Bone marrow (tissue), 2 donors: Measurements from ENCODE around the gene NREP.

Experiments used
- DNase-seq, 2 donors: peaks; one replicate each; lab custom pipeline; 2025; lab: John Stamatoyannopoulos, UW

The NREP gene

GRCh38 chr5:111765613-111766571 lies 8.9 kb upstream of the NREP start:
- DNase-seq: no peak

GRCh38 chr5:111764019-111764418 lies 7.0 kb upstream of the NREP start:
- DNase-seq: no peak

GRCh38 chr5:111762895-111763294 lies 5.9 kb upstream of the NREP start:
- no peak for DNase-seq

- DNase-seq: peak in 1 of 2 donors; percentile 78
These were observed 1.3 kb upstream of the NREP start for GRCh38 chr5:111758284-111758628.

- DNase-seq: peak; percentile 85 to 90
These were observed 625 bp upstream of the NREP start for GRCh38 chr5:111757355-111758283.

GRCh38 chr5:111755942-111756381 lies 1.0 kb downstream of the NREP start:
- peak in 1 of 2 donors; percentile 37 for DNase-seq

- DNase-seq: no peak
These were observed 1.6 kb downstream of the NREP start for GRCh38 chr5:111755345-111755941.

- no peak for DNase-seq
These were observed 3.0 kb downstream of the NREP start for GRCh38 chr5:111753884-111754589.

GRCh38 chr5:111752426-111752965 lies 4.5 kb downstream of the NREP start:
- no peak for DNase-seq

GRCh38 chr5:111749303-111750026 lies 7.5 kb downstream of the NREP start:
- no peak for DNase-seq

- DNase-seq: no peak
These were observed 8.7 kb downstream of the NREP start for GRCh38 chr5:111748304-111748763.

- DNase-seq: no peak
These were observed 9.7 kb downstream of the NREP start for GRCh38 chr5:111747337-111747736.

GRCh38 chr5:111746791-111747190 lies 10.2 kb downstream of the NREP start:
- DNase-seq: no peak

- no peak for DNase-seq
These were observed 11.8 kb downstream of the NREP start for GRCh38 chr5:111745075-111745739.

GRCh38 chr5:111744455-111744854 lies 12.5 kb downstream of the NREP start:
- no peak for DNase-seq

- no peak for DNase-seq
These were observed 13.0 kb downstream of the NREP start for GRCh38 chr5:111743988-111744387.

GRCh38 chr5:111743512-111743911 lies 13.5 kb downstream of the NREP start:
- DNase-seq: no peak

GRCh38 chr5:111742177-111742994 lies 14.6 kb downstream of the NREP start:
- no peak for DNase-seq

GRCh38 chr5:111741278-111741677 lies 15.7 kb downstream of the NREP start:
- no peak for DNase-seq
